Testis (tissue), 2 donors: Measurements from ENCODE around the gene TMEM178B.

ENCODE experiments used
- POLR2A ChIP-seq: fragments of 450-650 bp; IDR thresholded peaks from one replicate; pipeline ENCODE4 v1.6.1; 2017; ENCODE audit warnings: antibody characterized with exemption, mild to moderate bottlenecking, moderate library complexity
- TF ChIP-seq, protein P1 (sequence below), 3 experiments: fragments of 450-650 bp in 2 of 3; fragments of 200-600 bp in 1 of 3; sonication (generic) in 1 of 3; IDR thresholded peaks; one replicate each; pipeline ENCODE4 v1.5.1; 2016 to 2019; ENCODE audit warnings: antibody characterized with exemption in 3 of 3, mild to moderate bottlenecking in 2 of 3, moderate library complexity in 1 of 3

DNA sequence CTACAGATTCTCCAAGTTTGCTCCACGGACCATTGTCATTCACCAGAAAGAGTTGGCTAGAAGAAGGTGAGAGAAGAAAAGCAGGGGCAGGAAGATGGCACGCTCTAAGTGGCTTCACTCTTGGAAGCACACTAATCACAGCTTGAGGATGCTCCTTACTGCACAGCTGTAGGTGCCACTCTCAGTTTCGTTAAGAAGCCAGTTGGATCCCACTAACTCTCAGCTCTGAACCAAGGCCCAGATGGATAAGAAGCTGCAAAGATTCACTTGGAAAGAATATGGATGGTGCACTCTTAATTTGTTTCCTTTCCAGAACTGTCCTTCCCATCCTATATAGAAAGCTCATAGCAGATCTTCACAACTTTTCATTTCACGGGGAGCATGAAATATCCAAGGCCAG, 382.8 kb downstream of the TMEM178B start:
- TF ChIP-seq, protein P1, sequence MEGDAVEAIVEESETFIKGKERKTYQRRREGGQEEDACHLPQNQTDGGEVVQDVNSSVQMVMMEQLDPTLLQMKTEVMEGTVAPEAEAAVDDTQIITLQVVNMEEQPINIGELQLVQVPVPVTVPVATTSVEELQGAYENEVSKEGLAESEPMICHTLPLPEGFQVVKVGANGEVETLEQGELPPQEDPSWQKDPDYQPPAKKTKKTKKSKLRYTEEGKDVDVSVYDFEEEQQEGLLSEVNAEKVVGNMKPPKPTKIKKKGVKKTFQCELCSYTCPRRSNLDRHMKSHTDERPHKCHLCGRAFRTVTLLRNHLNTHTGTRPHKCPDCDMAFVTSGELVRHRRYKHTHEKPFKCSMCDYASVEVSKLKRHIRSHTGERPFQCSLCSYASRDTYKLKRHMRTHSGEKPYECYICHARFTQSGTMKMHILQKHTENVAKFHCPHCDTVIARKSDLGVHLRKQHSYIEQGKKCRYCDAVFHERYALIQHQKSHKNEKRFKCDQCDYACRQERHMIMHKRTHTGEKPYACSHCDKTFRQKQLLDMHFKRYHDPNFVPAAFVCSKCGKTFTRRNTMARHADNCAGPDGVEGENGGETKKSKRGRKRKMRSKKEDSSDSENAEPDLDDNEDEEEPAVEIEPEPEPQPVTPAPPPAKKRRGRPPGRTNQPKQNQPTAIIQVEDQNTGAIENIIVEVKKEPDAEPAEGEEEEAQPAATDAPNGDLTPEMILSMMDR (IDR thresholded peaks at IDR 0.05) = no peak
- TF ChIP-seq POLR2A = no peak
